Measurements from ENCODE around the gene CTNND2. TPM values are rescaled to one million over a fixed set of nuclear protein-coding genes. Genes with fewer than 3 reads are reported as not detected.

The CTNND2 gene
- total and polyA plus RNA-seq, 9 of the 15 experiments (the other 6 are each of a cell fraction or from before 2014, with no cell fraction given): 0.03 to 0.35 TPM; not detected in 7

DNA sequence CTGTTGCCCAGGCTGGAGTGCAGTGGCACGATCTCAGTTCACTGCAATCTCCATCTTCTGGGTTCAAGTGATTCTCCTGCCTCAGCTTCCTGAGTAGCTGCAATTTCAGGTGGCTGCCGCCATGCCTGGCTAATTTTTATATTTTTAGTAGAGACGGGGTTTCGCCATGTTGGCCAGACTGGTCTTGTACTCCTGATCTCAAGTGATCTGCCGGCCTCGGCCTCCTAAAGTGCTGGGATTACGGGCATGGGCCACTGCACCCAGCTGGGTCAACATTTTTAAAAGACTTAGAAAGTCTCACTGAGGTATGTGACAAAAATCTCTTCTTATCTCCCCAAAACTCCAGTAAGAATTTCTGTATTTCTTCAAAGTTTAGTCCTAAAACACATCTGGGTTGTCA is 211.6 kb downstream of the CTNND2 start:
- H3K4me2 ChIP-seq (ENCODE audit: insufficient read depth, low read length): no peak overlapping the region
- H3K36me3 ChIP-seq (ENCODE audit: control insufficient read depth, insufficient read depth, low read length): no peaks in the 10 kb centered on the region
- FAIRE-seq: no peak
- POLR2A ChIA-PET: no interaction called here
- H3K9ac ChIP-seq (ENCODE audit: insufficient read depth in 1 of 2, low read depth in 2 of 2, low read length in 2 of 2): no peak overlapping the region
- H3K4me1 ChIP-seq (replicated peaks in 1 of 2; ENCODE audit: control insufficient read depth in 2 of 2, insufficient read depth in 2 of 2, low read length in 2 of 2): no peaks in the 10 kb centered on the region
- H3K27ac ChIP-seq (ENCODE audit: extremely low read depth, low read depth, low read length): no peak overlapping the region
- BruUV-seq (replicated peaks): no TSS peak
- no peak overlapping the region for H3K4me3 ChIP-seq
- CTCF ChIA-PET (ENCODE audit: low intra/inter-chr PET ratio): no interaction called here
- no peaks in the 10 kb centered on the region for H4K20me1 ChIP-seq (replicated peaks; ENCODE audit: control insufficient read depth, insufficient read depth, low read length)
- H3K27me3 ChIP-seq (ENCODE audit: control insufficient read depth in 2 of 2, insufficient read depth in 2 of 2, low read length in 2 of 2): no peaks in the 10 kb centered on the region
- no peaks in the 10 kb centered on the region for H3K9me1 ChIP-seq (ENCODE audit: control insufficient read depth, insufficient read depth, low read length)
- 1% methylated on average over 7 of the region's 7 CpGs for WGBS (ENCODE audit: insufficient coverage, low coverage, missing lambda C conversion rate)
- no peaks in the 10 kb centered on the region for H3K79me2 ChIP-seq (ENCODE audit: control insufficient read depth, insufficient read depth, low read length)
- DNase-seq (ENCODE audit: extremely low read depth in 1 of 4, low spot score in 3 of 4): no peak
- H3K9me3 ChIP-seq (replicated peaks; ENCODE audit: control insufficient read depth, insufficient read depth, low read depth, low read length): no peaks in the 10 kb centered on the region; the same call in 1 of the 2 replicates
- H2AFZ ChIP-seq (ENCODE audit: low read depth, low read length): no peak overlapping the region
- intact Hi-C loops (cut with micrococcal nuclease) (no loop called here), in situ Hi-C loops (cut with MboI) (no loop called here)
- no peak for ATAC-seq
- TF ChIP-seq ERF (CRISPR knock-in tag; IDR thresholded peaks at IDR 0.05) (no peak), CGGBP1 (CRISPR knock-in tag; IDR thresholded peaks at IDR 0.05) (no peak), ZNF77 (CRISPR knock-in tag; IDR thresholded peaks at IDR 0.05) (no peak), POLR2G (IDR thresholded peaks at IDR 0.05; ENCODE audit: low read depth, low read length) (no peak), U2AF2 (optimal IDR thresholded peaks at IDR 0.05; ENCODE audit: low read depth, low read length) (no peak), ZNF766 (CRISPR knock-in tag; conservative IDR thresholded peaks at IDR 0.05) (no peak), ZKSCAN8 (CRISPR knock-in tag; IDR thresholded peaks at IDR 0.05) (no peak), FOXK2 (conservative IDR thresholded peaks at IDR 0.05 in 1 of 2, IDR thresholded peaks at IDR 0.05 in 1 of 2; ENCODE audit: low read depth in 2 of 2) (no peak), MTF1 (CRISPR knock-in tag; IDR thresholded peaks at IDR 0.05; ENCODE audit: borderline replicate concordance) (no peak), ZZZ3 (IDR thresholded peaks at IDR 0.05) (no peak), RAD21 (CRISPR knock-in tag; conservative IDR thresholded peaks at IDR 0.05 in 1 of 2, IDR thresholded peaks at IDR 0.05 in 1 of 2) (no peak), NCOA2 (IDR thresholded peaks at IDR 0.05; ENCODE audit: partially characterized antibody in 2 of 2) (no peak), ARNT (IDR thresholded peaks at IDR 0.05) (no peak)
- TF ChIP-seq, protein P1, sequence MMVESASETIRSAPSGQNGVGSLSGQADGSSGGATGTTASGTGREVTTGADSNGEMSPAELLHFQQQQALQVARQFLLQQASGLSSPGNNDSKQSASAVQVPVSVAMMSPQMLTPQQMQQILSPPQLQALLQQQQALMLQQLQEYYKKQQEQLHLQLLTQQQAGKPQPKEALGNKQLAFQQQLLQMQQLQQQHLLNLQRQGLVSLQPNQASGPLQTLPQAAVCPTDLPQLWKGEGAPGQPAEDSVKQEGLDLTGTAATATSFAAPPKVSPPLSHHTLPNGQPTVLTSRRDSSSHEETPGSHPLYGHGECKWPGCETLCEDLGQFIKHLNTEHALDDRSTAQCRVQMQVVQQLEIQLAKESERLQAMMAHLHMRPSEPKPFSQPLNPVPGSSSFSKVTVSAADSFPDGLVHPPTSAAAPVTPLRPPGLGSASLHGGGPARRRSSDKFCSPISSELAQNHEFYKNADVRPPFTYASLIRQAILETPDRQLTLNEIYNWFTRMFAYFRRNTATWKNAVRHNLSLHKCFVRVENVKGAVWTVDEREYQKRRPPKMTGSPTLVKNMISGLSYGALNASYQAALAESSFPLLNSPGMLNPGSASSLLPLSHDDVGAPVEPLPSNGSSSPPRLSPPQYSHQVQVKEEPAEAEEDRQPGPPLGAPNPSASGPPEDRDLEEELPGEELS (CRISPR knock-in tag; IDR thresholded peaks at IDR 0.05; ENCODE audit: borderline replicate concordance): no peak
- TF ChIP-seq, protein P2, sequence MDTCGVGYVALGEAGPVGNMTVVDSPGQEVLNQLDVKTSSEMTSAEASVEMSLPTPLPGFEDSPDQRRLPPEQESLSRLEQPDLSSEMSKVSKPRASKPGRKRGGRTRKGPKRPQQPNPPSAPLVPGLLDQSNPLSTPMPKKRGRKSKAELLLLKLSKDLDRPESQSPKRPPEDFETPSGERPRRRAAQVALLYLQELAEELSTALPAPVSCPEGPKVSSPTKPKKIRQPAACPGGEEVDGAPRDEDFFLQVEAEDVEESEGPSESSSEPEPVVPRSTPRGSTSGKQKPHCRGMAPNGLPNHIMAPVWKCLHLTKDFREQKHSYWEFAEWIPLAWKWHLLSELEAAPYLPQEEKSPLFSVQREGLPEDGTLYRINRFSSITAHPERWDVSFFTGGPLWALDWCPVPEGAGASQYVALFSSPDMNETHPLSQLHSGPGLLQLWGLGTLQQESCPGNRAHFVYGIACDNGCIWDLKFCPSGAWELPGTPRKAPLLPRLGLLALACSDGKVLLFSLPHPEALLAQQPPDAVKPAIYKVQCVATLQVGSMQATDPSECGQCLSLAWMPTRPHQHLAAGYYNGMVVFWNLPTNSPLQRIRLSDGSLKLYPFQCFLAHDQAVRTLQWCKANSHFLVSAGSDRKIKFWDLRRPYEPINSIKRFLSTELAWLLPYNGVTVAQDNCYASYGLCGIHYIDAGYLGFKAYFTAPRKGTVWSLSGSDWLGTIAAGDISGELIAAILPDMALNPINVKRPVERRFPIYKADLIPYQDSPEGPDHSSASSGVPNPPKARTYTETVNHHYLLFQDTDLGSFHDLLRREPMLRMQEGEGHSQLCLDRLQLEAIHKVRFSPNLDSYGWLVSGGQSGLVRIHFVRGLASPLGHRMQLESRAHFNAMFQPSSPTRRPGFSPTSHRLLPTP (IDR thresholded peaks at IDR 0.05; ENCODE audit: borderline replicate concordance, extremely low read depth, insufficient read length): no peak
- TF ChIP-seq, protein P3, sequence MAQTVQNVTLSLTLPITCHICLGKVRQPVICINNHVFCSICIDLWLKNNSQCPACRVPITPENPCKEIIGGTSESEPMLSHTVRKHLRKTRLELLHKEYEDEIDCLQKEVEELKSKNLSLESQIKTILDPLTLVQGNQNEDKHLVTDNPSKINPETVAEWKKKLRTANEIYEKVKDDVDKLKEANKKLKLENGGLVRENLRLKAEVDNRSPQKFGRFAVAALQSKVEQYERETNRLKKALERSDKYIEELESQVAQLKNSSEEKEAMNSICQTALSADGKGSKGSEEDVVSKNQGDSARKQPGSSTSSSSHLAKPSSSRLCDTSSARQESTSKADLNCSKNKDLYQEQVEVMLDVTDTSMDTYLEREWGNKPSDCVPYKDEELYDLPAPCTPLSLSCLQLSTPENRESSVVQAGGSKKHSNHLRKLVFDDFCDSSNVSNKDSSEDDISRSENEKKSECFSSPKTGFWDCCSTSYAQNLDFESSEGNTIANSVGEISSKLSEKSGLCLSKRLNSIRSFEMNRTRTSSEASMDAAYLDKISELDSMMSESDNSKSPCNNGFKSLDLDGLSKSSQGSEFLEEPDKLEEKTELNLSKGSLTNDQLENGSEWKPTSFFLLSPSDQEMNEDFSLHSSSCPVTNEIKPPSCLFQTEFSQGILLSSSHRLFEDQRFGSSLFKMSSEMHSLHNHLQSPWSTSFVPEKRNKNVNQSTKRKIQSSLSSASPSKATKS (CRISPR knock-in tag; IDR thresholded peaks at IDR 0.05): no peak

All from K562 (cell line).